Measurements from ENCODE around the gene NAA16. TPM values are rescaled to one million over a fixed set of nuclear protein-coding genes. Genes with fewer than 3 reads are reported as not detected.
"Not testable (repeated sequence)": the region's sequence is repeated elsewhere in the genome, so short reads cannot be mapped to it uniquely, and the experiment has no call there.

Gene NAA16
- total RNA-seq, 1 experiment from 2014 or later, result 8.0 TPM

GRCh38 chr13:41408746-41409145, 97.7 kb downstream of the NAA16 start:
- no peak for DNase-seq (ENCODE audit: low spot score)

- DNase-seq (ENCODE audit: low spot score), result no peak
These were observed 98.5 kb downstream of the NAA16 start for GRCh38 chr13:41409611-41410010.

GRCh38 chr13:41411060-41411459, 100.0 kb downstream of the NAA16 start:
- DNase-seq (ENCODE audit: low spot score), result no peak

- DNase-seq (ENCODE audit: low spot score), result peak; percentile 70
These were observed 100.5 kb downstream of the NAA16 start for GRCh38 chr13:41411522-41411921.

GRCh38 chr13:41413872-41414271, 102.8 kb downstream of the NAA16 start:
- DNase-seq (ENCODE audit: low spot score), result no peak

- no peak for DNase-seq (ENCODE audit: low spot score)
These were observed 105.2 kb downstream of the NAA16 start for GRCh38 chr13:41416276-41416675.

- DNase-seq (ENCODE audit: low spot score), result peak; percentile 36
These were observed 107.0 kb downstream of the NAA16 start for GRCh38 chr13:41418027-41418426.

- DNase-seq (ENCODE audit: low spot score), result no peak
These were observed 107.7 kb downstream of the NAA16 start for GRCh38 chr13:41418731-41419130.

GRCh38 chr13:41419206-41419605, 108.1 kb downstream of the NAA16 start:
- DNase-seq (ENCODE audit: low spot score), result no peak

- DNase-seq (ENCODE audit: low spot score), result no peak
These were observed 109.1 kb downstream of the NAA16 start for GRCh38 chr13:41420146-41420545.

GRCh38 chr13:41421330-41421729, 110.3 kb downstream of the NAA16 start:
- DNase-seq (ENCODE audit: low spot score), result not testable (repeated sequence)

GRCh38 chr13:41421983-41422382, 110.9 kb downstream of the NAA16 start:
- DNase-seq (ENCODE audit: low spot score), result not testable (repeated sequence)

GRCh38 chr13:41423259-41423658, 112.2 kb downstream of the NAA16 start:
- DNase-seq (ENCODE audit: low spot score), result not testable (repeated sequence)

GRCh38 chr13:41424675-41425074, 113.6 kb downstream of the NAA16 start:
- not testable (repeated sequence) for DNase-seq (ENCODE audit: low spot score)

- DNase-seq (ENCODE audit: low spot score), result no peak
These were observed 115.0 kb downstream of the NAA16 start for GRCh38 chr13:41426047-41426446.

Small RNAs within 50 kb of the gene (small RNA-seq; reads per million reads assigned to genes)
- gene RNU6-57P, result not detected

Other genes starting within 250 kb of the NAA16 start
- gene WBP4, start 249.8 kb upstream of the NAA16 start, total RNA-seq (2014; rRNA removed; shearing (Covaris generic)), result 3.7 and 5.4 TPM in 2 replicates
- gene KBTBD6, start 178.5 kb upstream of the NAA16 start, total RNA-seq (2014; rRNA removed; shearing (Covaris generic)), result 5.6 and 5.8 TPM in 2 replicates
- 6.3 and 7.4 TPM in 2 replicates for gene KBTBD7, start 116.7 kb upstream of the NAA16 start, total RNA-seq (2014; rRNA removed; shearing (Covaris generic))
- 10.7 and 10.9 TPM in 2 replicates for gene MTRF1, start 47.7 kb upstream of the NAA16 start, total RNA-seq (2014; rRNA removed; shearing (Covaris generic))
- 43.4 and 48.6 TPM in 2 replicates for gene RGCC, start 146.3 kb downstream of the NAA16 start, total RNA-seq (2014; rRNA removed; shearing (Covaris generic))

Data from HT-29 (cell line).